ENCODE measurements around the gene RAB30.
"Not testable (repeated sequence)": the region's sequence is repeated elsewhere in the genome, so short reads cannot be mapped to it uniquely, and the experiment has no call there.

RAB30 gene

DNA sequence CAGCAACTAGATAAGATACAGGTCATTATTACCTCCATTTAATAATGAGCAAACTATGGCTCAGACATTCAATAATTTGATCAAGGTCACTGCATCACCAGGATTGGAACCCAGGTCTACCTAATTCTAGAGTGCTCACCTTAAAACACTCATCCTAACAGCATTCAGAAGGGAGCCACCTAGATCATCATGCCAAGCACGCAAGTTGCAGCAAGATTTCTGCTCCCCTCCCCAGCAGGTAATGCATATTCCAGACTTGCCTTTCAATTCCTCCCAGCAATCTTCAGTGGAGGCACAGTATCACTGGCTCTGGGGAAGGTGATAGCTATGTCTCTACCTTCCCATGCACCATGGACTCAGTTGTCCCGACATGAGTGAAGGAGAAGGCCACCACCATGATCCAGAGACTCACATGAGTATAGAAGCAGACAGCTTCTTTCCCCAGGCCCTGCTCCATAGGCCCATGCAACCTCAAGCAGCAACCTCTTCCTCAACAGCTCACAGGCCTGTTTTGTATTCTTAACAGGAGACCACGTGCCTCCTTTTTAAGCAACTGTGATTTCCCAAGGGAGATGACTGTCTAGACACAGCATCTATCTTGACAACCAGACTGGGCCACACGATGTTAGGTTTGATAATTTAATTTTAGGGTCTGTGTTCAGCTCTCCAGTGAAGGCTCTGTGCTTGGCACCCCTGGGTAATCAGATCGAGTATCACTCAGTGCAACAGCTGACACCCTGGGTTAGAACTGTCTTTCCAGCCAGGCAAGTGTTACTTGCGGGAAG, 36.4 kb downstream of the RAB30 start:
- FAIRE-seq, result no peak

DNA sequence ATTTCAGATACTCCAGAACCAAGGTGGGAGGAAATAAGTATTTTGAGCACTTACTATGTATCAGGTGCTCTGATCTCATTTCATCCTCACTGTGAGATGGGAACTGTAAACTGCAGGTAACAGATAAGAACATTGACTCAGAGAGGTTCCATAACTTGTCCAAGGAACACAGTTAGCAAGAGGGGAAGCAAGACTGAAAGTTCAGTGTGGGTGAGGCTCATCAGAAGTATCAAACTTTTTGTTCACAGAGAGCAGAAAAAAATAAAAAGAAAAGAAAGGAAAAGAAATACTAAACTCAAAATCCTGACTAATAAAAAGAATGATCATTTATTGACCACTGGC, 37.1 kb downstream of the RAB30 start:
- no peak for FAIRE-seq

DNA sequence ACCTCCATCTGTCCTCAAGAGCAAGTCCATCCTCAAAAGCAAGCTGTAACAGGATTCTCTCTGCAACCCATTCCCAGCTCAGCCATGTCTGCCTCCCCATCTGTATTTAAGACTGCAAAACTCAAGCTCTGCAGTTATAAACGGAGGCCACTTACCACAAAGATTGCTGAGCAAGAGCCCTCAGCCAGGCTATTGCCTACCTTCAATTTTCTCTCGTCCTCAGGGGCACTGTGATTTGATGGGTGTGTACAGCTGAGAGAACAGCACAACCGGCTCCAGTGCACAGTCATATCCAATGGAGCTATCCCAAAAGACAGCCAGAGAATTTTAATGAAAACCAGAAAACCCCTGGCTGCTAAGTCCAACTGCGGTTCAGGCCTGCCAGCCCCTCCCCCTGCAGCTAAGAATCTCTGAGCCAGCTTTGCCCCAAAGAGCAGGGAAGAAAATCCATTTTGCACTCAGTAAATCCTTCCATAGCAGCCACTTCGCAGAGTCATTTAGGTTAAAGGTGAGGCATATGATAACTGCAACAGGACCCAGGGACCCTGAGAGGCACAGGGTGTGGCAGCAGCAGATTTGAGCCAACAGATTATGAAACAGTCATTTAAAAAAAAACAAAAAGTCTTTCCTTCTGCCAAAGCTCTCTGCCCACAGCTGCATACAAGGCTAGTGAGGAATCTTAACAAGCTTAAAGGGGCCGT, 37.6 kb downstream of the RAB30 start:
- FAIRE-seq, result no peak

DNA sequence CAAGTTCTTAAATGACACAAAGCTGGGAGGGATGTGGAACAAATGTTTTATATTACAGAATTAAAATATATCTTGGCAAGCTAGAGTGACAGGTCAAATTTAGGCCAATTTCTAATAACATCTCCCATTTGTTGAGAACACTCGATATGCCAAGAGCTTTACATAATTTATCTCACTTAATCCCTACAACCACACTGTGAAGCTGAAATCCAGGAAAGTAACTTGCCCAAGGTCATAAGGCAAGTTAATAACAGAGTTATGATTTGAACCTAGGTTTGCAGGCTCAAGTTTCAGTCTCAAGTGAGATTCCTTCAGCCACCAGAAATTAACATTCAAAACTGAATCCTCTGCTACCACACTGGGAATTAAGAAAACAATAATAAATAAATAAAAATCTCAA, 38.3 kb downstream of the RAB30 start:
- FAIRE-seq, result no peak

DNA sequence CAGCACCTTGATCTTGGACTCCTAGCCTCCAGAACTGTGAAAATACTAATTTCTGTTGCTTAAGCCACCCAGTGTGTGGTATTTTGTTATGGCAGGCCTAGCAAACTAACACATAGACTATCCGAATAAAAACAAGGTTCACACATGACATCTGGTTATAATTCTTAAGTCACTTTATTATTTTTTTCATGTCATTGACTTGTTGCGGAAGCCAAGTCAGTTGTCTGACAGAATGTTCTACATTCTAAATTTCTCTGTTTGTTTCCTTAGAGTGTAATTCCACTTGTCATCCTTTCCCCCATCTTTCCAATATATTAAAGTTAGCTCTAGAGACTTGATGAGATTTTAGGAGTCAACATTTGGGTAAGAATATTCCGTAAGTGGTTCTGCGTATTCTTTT, 40.6 kb downstream of the RAB30 start:
- FAIRE-seq, result no peak

DNA sequence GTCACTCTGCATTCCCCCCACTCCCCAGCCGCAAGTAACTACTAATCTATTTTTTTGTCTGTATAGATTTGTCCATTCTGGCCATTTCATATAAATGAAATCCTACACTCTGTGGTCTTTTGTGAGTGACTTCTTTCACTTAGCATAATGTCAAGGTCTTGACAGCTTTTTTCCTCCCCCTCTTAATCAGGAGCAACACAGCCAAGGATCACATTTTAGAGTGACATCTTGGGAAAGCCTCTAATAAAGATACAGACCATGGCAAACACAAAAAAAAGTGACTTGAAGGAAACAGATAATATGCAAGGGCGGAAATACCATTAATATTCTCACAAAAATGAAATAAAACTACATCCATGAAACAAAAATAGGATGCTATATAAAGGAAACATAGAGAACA, 43.9 kb downstream of the RAB30 start:
- no peak for FAIRE-seq

DNA sequence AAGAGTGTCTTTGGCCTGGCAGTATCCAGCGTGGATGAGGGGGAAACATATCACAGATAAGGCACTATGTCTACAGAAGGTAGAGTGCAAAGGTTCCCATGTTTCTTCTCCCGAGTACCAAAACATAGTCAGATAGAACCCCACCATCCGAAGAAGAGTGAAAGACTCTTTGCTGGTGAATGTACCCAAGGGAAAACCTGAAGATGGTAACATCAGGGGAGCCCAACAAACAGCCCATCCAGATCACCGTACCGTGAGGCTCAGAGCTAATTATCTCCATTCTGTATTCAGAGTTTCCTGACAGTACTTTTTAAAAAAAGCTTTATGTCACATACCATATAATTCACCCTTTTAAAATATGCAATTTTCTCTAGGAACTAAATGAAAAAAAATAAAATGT, 44.4 kb downstream of the RAB30 start:
- FAIRE-seq, result no peak

DNA sequence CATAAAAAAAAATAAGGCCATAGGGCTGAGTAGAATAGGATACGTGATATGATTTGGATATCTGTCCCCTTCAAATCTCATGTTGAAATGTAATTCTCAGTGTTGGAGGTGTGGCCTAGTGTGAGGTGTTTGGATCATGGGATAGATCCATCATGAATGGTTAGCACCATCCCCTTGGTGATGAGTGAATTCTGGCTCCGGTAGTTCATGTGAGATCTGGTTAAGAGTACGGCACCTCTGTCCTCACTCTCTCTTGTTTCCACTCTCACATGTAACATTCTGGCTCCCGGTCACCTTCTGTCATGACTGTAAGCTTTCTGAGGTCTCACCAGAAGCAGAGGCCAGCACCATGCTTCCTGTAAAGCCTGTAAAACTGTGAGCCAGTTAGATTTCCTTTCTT, 45.5 kb downstream of the RAB30 start:
- no peak for FAIRE-seq

DNA sequence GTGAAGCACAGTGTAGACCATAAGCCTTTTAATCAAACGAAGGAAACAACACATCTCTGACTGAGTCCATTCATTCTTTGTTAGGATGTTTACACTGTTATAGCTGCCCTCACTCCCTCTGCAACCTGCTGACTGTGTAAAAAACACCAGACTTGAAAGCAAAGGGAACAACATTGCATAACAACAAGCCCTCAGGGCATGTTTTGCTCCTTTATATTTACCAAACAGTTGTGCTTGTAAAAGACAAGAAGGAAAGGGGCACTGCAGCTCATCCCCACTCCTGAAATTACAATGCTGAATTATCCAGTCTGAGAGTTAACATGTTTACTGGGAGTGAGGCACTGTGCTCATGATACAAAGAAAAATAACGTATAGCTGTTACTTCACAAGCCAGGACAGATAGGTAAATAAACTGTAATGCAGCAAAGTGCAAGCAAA, 46.4 kb downstream of the RAB30 start:
- no peak for FAIRE-seq

DNA sequence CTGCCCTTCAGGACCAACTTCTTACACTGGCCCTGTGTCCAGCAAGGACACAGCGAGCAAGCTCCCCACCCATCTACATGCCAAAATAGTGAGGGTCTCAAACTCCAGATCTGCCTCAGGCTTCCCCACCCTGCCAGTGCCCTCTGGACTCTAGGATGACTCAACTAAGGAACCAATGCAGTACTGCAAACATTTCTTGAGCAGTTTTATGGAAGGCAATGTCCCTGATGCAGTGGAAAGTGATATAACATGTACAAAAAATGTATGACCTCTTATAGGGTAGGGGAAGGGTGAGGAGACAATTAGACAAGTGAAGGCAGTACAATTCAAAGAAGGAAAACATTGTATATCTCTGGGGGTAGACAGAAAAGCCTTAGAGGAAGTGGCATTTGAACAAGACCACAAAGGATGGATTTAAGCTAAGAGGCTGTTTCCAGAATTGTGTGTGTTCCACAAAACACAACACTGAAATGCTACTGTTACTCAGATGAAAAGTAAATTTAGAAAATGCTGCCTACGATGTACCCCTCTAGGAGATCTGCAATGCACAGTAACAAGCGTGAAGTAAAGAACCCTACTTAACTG, 47.3 kb downstream of the RAB30 start:
- FAIRE-seq, result no peak

DNA sequence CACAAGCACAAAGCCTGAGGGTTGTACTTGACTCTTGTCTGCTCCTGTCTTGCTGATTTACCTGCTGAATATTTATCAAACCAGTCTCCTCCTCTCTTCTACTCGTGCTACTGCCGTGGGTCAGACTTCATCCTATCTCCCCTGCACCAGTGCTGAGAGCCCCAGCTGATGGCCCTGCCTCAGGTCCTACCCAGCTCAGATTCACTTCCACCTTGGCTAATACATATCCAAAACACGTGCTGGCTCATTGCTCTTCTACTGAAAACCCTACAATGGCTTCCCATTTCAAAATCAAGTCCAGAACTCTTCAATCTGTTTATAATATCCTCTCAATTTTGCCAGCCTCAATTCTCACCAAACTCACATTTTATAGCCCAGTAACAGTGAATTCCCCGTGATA, 48.3 kb downstream of the RAB30 start:
- FAIRE-seq, result no peak

DNA sequence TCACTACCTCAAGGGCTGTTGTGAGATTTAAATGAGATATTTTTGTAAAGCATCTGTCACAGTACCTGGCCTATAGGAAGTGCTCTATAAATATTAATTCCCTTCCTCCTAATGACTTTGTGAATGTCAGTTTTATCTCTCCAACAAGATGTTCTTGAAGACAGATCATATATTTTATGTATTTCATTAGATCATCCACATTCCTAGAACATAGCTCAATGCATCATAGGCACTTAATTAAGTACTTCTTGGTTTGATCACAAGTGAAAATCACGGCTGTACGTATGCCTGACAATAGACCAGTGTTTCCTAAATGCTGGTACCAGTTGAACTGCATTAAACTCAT, 49.9 kb downstream of the RAB30 start:
- no peak for FAIRE-seq

DNA sequence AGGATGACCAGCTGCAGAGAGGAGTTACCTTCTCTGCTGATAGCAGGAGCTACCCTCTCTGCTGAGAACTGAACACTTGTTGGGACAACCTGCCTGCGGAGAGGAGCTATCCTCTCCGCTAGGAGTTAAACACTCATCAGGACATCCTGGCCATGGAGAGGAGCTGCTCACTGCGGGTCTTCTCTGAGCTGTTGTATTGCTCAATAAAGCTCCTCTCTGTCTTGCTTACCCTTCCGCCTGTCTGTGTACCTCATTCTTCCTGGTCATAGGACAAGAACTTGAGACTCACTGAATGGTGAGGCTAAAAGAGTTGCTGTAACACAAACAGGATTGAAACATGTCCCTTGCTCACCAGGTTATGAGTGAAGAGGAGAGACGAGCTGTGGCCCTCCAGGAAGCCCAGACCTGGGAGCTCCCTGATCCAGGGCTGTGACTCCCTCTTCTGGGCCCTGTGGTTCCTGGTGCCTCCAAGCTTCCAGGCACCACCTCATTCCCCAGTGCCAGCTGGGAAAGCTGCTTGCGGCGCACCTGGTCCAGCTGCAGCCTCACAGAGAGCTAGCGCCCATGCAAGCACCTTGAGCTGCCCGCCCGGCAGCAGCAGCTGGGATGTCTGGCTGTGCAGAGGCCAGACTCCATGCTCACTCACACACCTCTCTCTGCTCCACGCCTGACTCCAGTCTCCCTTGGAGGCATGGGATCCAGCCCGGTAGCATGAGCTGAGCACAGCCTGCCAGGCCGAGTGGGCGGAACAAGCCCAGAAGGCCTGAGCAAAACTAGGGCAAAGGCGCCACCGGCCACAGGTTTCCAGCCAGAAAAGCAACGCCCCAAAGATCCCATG, 50.5 kb downstream of the RAB30 start:
- no peak for FAIRE-seq

DNA sequence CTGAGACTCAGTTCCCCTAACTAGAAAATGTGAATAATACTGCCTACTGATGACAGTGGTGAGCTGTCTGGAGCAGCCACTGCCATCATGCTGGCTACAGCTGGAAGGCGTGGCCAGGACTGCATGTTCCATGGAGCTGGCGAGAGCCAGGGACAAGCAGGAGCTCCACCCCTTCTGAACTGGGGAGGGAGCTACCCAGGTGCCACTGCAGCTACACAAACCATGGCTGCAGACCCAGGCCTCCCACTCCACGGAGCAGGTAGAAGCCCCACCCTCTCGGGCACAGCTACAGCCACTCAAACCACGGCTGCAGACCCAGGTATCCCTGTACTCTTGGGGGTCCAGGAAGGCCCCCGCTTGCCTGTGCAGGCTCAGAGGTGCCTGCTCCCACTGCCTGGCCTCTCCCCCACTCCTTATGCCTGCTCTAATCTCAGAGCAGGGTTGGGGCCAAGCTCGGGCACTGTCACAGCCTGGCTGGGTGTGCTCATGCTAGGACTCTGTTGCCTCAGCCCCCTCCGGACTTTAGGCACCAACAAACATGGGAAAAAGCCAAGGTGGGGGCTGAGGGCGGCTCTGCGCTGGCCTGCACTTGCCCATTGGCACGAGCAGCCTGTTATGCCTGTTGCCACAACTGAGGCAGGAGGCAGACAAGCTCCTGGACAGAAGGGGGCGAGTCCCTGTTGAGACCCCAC, 51.7 kb downstream of the RAB30 start:
- no peak for FAIRE-seq

DNA sequence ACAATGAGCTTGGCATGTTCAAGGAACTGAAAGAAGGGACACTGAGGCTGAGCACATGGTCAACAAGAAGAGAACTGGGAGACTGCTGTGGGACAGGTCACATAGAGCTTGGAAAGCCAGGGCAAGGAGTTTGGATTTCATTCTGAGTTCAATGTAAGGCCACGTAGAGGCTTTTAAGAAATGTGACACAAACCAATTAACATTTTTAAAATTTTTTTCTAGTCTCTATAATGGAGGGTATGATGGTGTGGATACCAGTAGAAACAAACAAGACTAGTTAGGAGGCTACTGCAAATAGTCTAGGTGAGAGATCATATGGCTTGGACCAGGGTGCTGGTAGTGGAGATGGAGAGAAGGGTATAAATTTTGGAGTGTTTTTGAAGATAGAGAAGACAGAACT, 56.7 kb downstream of the RAB30 start:
- no peak for FAIRE-seq

DNA sequence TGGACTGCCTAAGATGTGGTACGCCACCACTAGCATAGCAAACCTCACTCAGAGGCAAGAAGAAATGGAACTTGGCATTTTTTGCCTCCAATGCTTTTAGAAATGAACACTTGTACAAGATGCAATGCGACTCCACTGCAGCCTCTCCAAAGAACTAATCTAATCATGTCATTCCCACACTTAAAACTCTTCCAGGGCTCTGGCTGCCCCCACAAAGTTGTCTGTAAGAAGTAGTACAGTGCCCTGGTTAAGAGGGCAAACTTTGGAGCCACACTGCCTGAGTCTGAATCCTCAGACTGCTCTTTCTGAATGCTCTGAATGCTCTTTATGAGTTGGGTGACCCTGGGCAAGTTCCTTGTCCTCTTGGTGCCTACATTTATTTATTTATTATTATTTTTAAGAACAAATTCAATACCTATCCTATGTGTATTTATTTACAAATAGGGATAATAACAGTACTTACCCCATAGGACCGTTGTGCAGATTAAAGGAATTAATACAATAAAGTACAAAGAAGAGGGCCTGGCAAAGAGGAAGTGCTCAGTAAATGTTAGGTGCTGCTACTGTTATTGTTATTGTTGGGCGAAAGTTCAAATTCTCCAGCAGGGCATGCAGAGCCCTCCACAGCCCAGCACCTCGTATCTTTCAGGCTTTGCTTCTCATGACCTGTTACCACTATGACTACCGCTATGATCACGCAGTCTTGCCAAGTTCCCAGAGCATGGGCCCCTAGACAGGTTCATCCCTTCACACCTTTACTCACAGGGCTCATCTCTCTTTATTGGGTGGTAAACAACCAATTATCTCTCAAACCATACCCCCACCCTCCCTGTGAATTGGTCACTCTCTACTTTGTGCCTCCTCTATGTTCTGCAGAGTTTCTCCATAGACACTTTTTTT, 59.3 kb downstream of the RAB30 start:
- FAIRE-seq, result no peak

DNA sequence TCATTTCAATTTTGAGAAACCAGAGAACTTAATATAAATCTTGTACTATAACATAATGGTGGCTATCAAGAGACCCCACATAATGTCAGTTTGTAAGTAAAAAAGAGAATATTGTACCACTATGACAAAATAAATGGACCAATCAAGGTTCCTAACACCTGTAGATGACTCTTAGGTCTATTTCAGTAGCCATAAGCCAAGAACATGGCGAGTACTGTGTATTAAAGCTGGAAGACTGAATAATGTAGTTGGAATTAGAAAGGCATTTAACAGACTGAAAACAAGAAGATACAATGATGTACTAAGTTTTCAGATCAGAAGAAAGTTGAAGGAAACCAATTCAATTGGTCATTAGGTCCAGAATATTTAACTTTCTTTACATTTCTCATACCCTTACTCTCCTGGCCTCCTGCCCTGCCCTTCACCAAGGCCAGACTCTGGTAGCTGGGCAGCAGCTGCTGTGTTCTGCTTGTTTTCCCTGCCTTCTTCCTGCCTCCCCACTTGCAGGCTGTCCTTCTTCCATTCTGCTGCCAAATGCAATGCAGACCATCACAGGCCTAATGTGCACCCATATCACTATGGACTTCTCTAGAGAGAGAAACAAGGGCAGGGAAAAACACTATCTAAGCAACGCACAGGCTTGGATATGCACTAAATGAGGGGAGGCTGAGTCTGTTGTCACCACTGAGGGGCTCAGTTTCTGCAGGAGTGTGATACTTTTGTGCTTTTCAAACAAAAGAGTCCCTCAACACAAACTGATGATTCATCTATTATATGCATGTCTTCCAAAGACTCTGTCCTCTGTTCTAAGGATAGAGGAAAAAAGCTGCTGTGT, 60.1 kb downstream of the RAB30 start:
- no peak for FAIRE-seq

DNA sequence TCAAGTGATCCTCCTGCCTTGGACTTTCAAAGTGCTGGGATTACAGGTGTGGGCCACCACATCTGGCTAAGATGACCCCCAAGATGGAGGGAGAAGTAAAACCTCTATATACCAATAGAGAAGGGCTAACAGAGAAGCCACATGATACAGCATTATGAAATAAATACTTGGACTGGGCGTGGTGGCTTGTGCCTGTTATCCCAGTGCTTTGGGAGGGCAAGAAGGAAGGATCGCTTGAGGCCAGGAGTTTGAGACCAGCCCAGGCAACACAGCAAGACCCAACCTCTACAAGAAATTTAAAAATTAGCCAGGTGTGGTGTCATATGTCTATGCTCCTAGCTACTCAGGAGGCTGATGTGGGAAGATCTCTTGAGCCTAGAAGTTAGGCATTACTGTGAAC, 61.7 kb downstream of the RAB30 start:
- no peak for FAIRE-seq

DNA sequence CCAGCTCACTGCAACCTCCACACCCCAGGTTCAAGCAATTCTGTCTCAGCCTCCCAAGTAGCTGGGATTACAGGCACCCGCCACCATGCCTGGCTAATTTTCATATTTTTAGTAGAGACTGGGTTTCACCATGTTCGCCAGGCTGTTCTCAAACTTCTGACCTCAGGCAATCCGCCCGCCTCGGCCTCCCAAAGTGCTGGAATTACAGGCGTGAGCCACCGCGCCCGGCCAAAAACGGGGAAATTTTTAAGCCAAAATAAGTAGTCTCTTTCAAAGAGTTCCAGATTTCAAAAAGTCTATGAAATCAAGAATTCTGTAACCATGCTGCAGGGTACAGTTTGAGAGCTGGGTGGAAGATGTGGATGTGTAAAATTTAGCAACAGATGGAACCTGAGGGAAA, 62.6 kb downstream of the RAB30 start:
- not testable (repeated sequence) for FAIRE-seq

DNA sequence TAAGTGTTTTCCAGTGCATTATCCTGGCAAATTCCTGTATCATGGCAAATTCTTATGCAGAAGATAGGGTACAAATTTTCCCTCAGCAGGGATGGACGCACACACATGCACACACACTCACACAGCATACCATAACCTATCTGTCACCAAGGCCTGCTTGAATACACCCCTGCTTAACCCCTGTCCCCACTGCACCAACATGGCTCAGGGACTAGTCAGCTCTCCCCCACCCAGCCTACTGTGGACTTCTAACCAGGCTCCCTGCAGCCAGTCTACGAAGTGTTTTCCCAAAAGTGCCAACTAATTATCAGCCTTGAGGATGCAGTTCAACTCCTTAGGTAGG, 63.1 kb downstream of the RAB30 start:
- no peak for FAIRE-seq

Data from G401.6 (cell line).